ENCODE data around the gene ACSF3.
"Not testable (repeated sequence)": the region's sequence is repeated elsewhere in the genome, so short reads cannot be mapped to it uniquely, and the experiment has no call there.

ACSF3 gene

GRCh38 chr16:89062389-89063345 is 31.0 kb upstream of the ACSF3 start:
- Mint-ChIP-seq H3K27ac (no peak overlapping the region), H3K4me3 (no peak overlapping the region)

DNA sequence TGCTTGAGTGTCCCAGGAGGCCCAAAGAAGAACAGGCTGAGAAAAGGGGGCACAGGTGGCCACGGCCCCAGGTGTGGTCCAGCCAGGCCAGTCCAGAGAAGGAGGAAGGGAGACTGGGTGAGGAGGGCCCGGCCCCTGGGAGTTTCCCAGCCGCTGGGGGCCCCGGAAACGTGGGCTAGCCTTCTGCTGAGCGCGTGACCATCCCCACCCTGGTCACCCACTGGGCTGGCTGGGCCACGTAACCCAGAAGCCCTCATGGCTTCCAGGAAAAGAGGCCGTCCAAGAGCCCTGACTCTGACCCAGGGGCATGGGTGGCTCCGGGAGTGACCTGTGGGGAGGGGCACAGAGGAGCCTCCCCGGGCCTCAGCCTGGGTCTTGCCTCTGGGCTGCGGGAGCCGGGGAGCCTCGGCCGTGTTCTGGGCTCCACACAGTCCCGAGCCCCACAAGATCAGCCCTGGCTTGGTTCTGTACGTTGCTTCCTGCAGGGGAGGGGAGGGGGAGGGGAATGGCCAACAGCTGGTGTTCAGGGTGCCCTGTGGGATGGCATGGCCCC is 29.8 kb upstream of the ACSF3 start:
- Mint-ChIP-seq H3K36me3 (ENCODE audit: low read depth) (no peaks in the 10 kb centered on the region), H3K9me3 (no peaks in the 10 kb centered on the region), H3K27me3 (no peaks in the 10 kb centered on the region), H3K27ac (no peak overlapping the region), H3K4me1 (ENCODE audit: low read depth) (no peaks in the 10 kb centered on the region), H3K4me3 (no peak overlapping the region)

More at GRCh38 chr16:89062389-89063345, 31.0 kb upstream of the ACSF3 start:
- Mint-ChIP-seq H3K9me3 (no peaks in the 10 kb centered on the region), H3K4me1 (ENCODE audit: low read depth) (no peaks in the 10 kb centered on the region), H3K36me3 (ENCODE audit: low read depth) (no peaks in the 10 kb centered on the region), H3K27me3 (no peaks in the 10 kb centered on the region)

DNA sequence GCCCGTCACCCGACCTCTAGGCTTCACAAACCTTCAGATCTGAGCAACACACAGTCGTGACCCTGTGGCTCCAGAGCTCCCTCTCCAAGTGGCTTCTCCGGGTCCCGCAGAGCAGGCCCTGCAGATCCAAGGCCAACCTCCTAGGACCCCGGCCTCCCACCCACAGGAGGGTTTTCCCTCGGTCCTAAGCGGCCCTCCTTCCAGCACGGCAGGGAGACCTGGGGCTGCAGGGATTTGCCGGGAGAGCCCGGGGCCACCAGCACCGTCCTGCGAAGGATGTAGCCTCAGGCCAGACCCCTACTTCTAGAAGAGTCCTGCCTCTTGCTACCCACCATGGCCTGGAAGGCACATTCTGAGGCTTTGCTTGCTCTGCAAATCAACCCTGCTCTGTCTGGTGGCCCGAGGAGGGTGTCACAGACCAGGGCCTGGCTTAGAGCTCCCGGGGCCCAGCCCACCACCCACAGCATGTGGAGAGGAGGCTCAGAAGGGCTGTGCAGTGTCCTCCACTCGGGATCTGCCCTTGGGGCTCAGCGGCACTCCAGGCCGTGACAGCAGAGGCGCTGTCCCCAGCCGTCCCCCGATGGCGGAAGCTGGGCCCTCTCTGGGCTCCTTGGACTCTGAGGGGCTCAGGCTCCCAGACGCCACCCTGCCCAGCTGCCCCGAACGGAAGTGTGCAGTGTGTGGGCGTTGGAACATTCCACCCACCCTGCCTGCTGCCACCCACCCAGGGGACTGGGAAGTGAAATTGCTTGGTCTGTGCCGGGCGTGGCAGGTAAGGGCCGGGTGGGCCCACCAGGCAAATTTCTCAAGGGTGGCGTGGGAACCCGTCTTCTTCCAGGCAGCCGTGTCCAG is 28.8 kb upstream of the ACSF3 start:
- Mint-ChIP-seq H3K36me3 (ENCODE audit: low read depth) (no peaks in the 10 kb centered on the region), H3K9me3 (no peaks in the 10 kb centered on the region), H3K27me3 (no peaks in the 10 kb centered on the region), H3K4me1 (ENCODE audit: low read depth) (no peaks in the 10 kb centered on the region), H3K4me3 (no peak overlapping the region), H3K27ac (no peak overlapping the region)

DNA sequence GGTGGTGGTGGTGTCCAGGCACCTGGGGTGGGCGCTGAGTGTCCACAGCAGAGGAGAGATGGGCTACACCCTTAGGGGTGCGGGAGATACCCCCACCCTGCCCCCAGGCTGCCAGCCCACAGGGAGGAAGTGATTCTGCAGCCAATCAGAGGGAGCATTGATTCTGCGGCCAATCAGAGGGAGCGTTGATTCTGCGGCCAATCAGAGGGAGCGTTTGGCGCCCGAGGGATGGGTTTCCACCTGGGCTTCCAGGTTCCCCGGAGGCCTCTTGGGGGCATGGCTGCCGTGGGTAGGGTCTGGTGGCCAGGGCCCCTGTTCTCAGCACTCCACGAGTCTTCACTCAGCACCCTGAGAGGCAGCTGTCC is 28.2 kb upstream of the ACSF3 start:
- Mint-ChIP-seq H3K9me3 (no peaks in the 10 kb centered on the region), H3K27me3 (no peaks in the 10 kb centered on the region), H3K4me3 (no peak overlapping the region), H3K36me3 (ENCODE audit: low read depth) (no peaks in the 10 kb centered on the region), H3K27ac (no peak overlapping the region), H3K4me1 (ENCODE audit: low read depth) (no peaks in the 10 kb centered on the region)

DNA sequence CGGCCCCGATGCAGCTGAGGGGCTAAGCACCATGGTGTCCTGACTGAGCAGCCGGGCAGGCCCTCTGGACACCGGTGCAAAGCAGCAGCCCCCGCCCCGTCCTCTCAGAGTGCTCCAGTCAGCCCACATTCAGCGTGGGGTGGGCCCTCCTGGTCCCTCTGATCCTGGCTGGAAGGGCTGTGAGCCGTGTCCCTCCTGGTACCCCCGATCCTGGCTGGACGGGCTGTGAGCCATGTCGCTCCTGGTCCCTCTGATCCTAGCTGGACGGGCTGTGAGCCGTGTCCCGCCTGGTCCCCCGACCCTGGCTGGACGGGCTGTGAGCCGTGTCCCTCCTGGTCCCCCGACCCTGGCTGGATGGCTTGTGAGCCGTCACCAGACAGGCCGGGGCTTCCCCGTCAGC is 26.9 kb upstream of the ACSF3 start:
- Mint-ChIP-seq H3K27ac (no peak overlapping the region), H3K36me3 (ENCODE audit: low read depth) (no peaks in the 10 kb centered on the region), H3K27me3 (no peaks in the 10 kb centered on the region), H3K9me3 (no peaks in the 10 kb centered on the region), H3K4me3 (no peak overlapping the region), H3K4me1 (ENCODE audit: low read depth) (no peaks in the 10 kb centered on the region)

DNA sequence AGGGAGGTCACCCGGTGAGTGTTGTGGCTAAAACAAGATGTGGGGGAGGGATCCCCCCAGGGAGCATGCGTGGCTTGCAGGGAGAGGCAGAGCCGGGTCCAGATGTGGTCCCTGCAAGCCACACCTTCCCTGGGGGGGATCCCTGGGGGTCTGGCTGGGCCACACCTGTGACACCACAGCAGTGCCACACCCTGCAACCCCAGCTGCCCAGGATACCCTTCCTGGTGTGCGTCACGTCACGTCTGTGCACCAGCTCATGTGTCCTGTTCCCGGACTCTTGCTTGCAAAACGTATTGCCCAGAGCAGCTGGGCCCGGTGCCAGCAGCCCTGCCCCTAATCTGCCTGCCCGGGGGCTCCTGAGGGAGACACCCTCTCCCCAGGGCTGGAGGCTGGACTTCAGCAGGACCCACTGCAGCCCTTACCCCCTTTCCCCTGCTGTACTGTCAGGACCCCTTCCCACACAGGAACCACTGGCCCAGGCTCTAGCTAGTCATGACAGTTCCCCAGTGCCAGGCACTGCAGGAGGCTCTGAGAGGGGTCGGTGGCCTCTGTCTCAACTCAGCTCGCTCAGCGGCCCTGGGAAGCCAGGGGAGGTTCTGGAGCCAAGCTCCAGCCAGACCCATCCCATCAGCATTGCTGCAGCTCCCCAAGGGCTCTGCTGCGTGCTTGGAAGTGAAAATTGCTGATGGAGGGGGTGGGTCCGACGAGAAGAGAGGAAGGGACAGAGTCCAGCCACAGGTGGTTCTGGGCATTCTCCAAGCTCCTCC is 25.8 kb upstream of the ACSF3 start:
- H3K36me3 Mint-ChIP-seq (ENCODE audit: low read depth) = no peaks in the 10 kb centered on the region
- H3K4me1 Mint-ChIP-seq (ENCODE audit: low read depth) = no peaks in the 10 kb centered on the region
- no peaks in the 10 kb centered on the region for H3K27me3 Mint-ChIP-seq
- H3K4me3 Mint-ChIP-seq = no peak overlapping the region
- H3K27ac Mint-ChIP-seq = no peak overlapping the region
- H3K9me3 Mint-ChIP-seq = no peaks in the 10 kb centered on the region

DNA sequence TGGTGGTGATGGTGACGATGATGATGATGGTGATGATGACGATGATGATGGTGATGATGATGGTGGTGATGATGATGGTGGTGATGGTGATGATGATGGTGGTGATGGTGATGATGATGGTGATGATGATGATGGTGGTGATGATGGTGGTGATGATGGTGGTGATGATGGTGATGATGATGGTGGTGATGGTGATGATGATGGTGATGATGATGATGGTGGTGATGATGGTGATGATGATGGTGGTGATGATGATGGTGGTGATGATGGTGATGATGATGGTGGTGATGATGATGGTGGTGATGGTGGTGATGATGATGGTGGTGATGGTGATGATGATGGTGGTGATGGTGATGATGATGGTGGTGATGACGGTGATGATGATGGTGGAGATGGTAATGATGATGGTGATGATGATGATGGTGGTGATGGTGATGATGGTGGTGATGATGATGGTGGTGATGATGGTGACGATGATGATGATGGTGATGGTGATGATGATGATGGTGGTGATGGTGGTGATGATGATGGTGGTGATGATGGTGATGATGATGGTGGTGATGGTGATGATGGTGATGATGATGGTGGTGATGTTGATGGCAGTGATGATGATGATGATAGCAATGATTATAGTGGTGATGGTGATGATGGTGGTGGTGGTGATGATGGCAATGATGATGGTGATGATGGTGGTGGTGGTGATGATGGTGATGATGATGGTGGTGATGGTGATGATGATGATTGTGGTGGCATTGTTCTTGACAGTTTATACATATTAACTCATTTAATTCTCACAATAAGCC is 24.6 kb upstream of the ACSF3 start:
- not testable (repeated sequence) for H3K36me3 Mint-ChIP-seq (ENCODE audit: low read depth); H3K27me3 Mint-ChIP-seq; H3K27ac Mint-ChIP-seq; H3K9me3 Mint-ChIP-seq; H3K4me1 Mint-ChIP-seq (ENCODE audit: low read depth); H3K4me3 Mint-ChIP-seq

- Mint-ChIP-seq H3K36me3 (ENCODE audit: low read depth) (no peaks in the 10 kb centered on the region), H3K4me1 (ENCODE audit: low read depth) (no peaks in the 10 kb centered on the region), H3K27me3 (no peaks in the 10 kb centered on the region), H3K27ac (no peak overlapping the region), H3K4me3 (no peak overlapping the region), H3K9me3 (no peaks in the 10 kb centered on the region)
Observed at GRCh38 chr16:89069920-89070319, 23.7 kb upstream of the ACSF3 start.

DNA sequence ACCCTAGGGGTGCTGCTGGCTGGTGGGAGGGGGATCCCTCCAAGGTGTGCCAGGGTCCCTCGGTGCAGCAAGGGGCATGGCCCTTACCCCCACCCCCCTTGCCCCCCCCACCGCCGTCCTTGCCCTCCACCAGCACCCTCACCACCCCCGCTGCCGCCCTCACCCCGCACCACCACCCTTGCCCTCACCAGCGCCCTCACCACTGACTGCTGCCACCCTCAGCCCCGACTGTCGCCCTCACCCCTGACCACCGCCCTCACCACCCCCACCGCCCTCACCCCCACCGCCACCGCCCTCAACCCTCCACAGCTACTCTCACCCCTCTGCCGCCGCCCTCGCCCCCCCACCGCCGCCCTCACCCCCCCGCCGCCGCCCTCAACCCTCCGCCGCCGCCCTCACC is 23.1 kb upstream of the ACSF3 start:
- Mint-ChIP-seq H3K27ac (no peak overlapping the region), H3K4me3 (no peak overlapping the region), H3K9me3 (no peaks in the 10 kb centered on the region), H3K4me1 (ENCODE audit: low read depth) (no peaks in the 10 kb centered on the region), H3K27me3 (no peaks in the 10 kb centered on the region), H3K36me3 (ENCODE audit: low read depth) (no peaks in the 10 kb centered on the region)

GRCh38 chr16:89071686-89072547 is 21.7 kb upstream of the ACSF3 start:
- H3K36me3 Mint-ChIP-seq (ENCODE audit: low read depth) = no peaks in the 10 kb centered on the region
- H3K4me1 Mint-ChIP-seq (ENCODE audit: low read depth) = no peaks in the 10 kb centered on the region
- H3K27me3 Mint-ChIP-seq = no peaks in the 10 kb centered on the region
- no peak overlapping the region for H3K4me3 Mint-ChIP-seq
- no peak overlapping the region for H3K27ac Mint-ChIP-seq
- H3K9me3 Mint-ChIP-seq = no peaks in the 10 kb centered on the region

DNA sequence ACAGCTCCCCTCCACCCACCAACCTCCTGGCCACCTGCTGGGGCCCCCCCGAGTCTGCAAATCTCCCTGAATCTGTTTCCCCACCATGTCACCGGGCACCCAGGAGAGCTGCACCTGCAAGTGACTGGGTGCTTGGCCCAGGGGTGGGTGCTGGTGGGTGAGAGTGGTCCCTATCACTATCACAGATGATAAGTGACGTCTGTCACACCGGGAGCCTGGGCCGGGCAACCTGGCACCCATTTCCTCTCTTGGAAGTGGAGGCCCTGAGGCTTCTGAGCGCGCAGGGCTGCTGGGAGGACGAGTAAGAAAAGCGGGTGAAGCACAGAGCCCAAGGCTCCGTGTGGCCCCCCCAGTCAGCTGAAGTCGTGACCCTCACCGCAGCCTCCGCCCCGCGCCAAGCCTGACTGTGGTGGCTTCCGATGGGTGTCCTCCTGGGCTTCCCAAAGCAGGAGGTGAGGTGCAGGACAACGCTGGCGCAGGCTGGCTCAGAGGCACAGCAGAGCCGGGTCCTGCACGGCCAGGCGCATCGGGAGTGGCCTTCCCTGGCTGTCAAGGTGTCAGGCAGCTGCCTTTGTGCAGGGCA is 21.0 kb upstream of the ACSF3 start:
- H3K27ac Mint-ChIP-seq = no peak overlapping the region
- no peak overlapping the region for H3K4me3 Mint-ChIP-seq
- H3K36me3 Mint-ChIP-seq (ENCODE audit: low read depth) = no peaks in the 10 kb centered on the region
- H3K4me1 Mint-ChIP-seq (ENCODE audit: low read depth) = no peaks in the 10 kb centered on the region
- no peaks in the 10 kb centered on the region for H3K9me3 Mint-ChIP-seq
- H3K27me3 Mint-ChIP-seq = no peaks in the 10 kb centered on the region

GRCh38 chr16:89073346-89074071 is 20.1 kb upstream of the ACSF3 start:
- Mint-ChIP-seq H3K4me1 (ENCODE audit: low read depth) (no peaks in the 10 kb centered on the region), H3K27ac (no peak overlapping the region), H3K27me3 (no peaks in the 10 kb centered on the region), H3K9me3 (no peaks in the 10 kb centered on the region), H3K36me3 (ENCODE audit: low read depth) (no peaks in the 10 kb centered on the region), H3K4me3 (no peak overlapping the region)
